ENCODE measurements around the gene ABCA7.

DNA sequence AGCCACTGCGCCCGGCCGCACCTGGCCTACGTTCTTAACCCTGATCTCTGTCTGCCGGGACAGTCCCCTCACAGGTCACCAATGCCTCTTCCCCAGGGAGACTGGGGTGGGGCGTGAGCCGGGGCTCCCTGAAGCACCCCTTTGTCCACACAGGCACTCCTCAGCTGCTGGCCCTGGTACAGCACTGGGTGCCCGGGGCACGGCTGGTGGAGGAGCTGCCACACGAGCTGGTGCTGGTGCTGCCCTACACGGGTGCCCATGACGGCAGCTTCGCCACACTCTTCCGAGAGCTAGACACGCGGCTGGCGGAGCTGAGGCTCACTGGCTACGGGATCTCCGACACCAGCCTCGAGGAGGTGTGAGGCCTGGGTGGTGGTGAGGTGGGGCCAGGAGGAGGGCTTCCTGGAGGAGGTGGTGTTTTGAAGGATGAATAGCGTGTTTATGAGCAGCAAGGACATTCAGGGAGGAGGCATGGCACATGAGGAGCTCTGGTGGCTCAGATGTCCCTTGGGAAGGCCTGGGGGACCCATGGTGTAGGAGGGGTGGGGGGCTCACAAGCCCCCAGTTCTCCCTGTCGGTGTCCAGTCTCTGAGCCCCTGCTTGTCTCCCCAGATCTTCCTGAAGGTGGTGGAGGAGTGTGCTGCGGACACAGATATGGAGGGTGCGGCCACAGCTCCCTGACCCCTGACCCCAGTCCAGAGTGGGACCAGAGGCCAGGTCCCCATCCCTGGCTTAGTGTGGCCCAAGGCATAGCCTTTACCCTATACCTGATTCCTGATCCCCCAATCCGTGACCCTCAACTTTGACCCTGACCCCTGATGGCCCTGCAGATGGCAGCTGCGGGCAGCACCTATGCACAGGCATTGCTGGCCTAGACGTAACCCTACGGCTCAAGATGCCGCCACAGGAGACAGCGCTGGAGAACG lies 13.5 kb downstream of the ABCA7 start:
- TF ChIP-seq CHD1 (IDR thresholded peaks at IDR 0.05; ENCODE audit: low read depth, low read length) (no peak), RNF2 (IDR thresholded peaks at IDR 0.05; ENCODE audit: borderline replicate concordance, low read depth, low read length, missing control alignments, poor library complexity, severe bottlenecking) (no peak), HDAC2 (IDR thresholded peaks at IDR 0.05; ENCODE audit: borderline replicate concordance in 1 of 2, low read depth in 2 of 2, low read length in 2 of 2) (no peak), POLR2A (IDR thresholded peaks at IDR 0.05; ENCODE audit: control extremely low read depth in 1 of 2, low read depth in 2 of 2, low read length in 2 of 2) (no peak), KDM5A (IDR thresholded peaks at IDR 0.05; ENCODE audit: low read length) (no peak), MAX (IDR thresholded peaks at IDR 0.05) (no peak), SUZ12 (IDR thresholded peaks at IDR 0.05; ENCODE audit: low read length) (no peak), EP300 (IDR thresholded peaks at IDR 0.05; ENCODE audit: borderline replicate concordance in 1 of 2, low read depth in 2 of 2, low read length in 2 of 2) (no peak), RFX5 (IDR thresholded peaks at IDR 0.05; ENCODE audit: borderline replicate concordance, low read depth, low read length) (no peak), EZH2 (IDR thresholded peaks at IDR 0.05; ENCODE audit: low read depth, low read length, severe bottlenecking) (no peak)
- TF ChIP-seq, protein P1, sequence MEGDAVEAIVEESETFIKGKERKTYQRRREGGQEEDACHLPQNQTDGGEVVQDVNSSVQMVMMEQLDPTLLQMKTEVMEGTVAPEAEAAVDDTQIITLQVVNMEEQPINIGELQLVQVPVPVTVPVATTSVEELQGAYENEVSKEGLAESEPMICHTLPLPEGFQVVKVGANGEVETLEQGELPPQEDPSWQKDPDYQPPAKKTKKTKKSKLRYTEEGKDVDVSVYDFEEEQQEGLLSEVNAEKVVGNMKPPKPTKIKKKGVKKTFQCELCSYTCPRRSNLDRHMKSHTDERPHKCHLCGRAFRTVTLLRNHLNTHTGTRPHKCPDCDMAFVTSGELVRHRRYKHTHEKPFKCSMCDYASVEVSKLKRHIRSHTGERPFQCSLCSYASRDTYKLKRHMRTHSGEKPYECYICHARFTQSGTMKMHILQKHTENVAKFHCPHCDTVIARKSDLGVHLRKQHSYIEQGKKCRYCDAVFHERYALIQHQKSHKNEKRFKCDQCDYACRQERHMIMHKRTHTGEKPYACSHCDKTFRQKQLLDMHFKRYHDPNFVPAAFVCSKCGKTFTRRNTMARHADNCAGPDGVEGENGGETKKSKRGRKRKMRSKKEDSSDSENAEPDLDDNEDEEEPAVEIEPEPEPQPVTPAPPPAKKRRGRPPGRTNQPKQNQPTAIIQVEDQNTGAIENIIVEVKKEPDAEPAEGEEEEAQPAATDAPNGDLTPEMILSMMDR (IDR thresholded peaks at IDR 0.05; ENCODE audit: control extremely low read depth in 1 of 3, insufficient read depth in 1 of 3, low read depth in 1 of 3, low read length in 3 of 3), result no peak
